WTC11 (cell line): ENCODE results near the gene SCUBE1. TPM values are rescaled to one million over a fixed set of nuclear protein-coding genes. Genes with fewer than 3 reads are reported as not detected.

ENCODE experiments used
- ATAC-seq: fragments of 200-7000 bp; cut with Tn5 transposase; 2 replicates; pipeline ENCODE4 v1.10.0; 2021; ENCODE audit warnings: mild to moderate bottlenecking, moderate library complexity
- CTCF ChIA-PET: fragments of 300-600 bp; sonication (Branson Sonifier 250); formaldehyde crosslinking; loops from one replicate; lab custom pipeline; 2021; ENCODE audit warnings: antibody characterized with exemption; lab: Charles Lee
- POLR2A ChIA-PET: fragments of 350-600 bp; sonication (Branson Sonifier 250); formaldehyde crosslinking; loops from one replicate; lab custom pipeline; 2021; ENCODE audit warnings: antibody characterized with exemption; lab: Charles Lee
- DNase-seq: peaks from one replicate; pipeline ENCODE4 v3.0.0; 2021; ENCODE audit warnings: low spot score
- H3K27ac Mint-ChIP-seq: 2 replicates; pipeline ENCODE4 v1.8.0; 2021; ENCODE audit warnings: mixed read lengths
- H3K27me3 Mint-ChIP-seq: 2 replicates; pipeline ENCODE4 v1.8.0; 2021; ENCODE audit warnings: low read depth, mild to moderate bottlenecking, moderate library complexity, mixed read lengths
- H3K36me3 Mint-ChIP-seq: 2 replicates; pipeline ENCODE4 v1.8.0; 2021; ENCODE audit warnings: mixed read lengths
- H3K4me1 Mint-ChIP-seq: 2 replicates; pipeline ENCODE4 v1.8.0; 2022; ENCODE audit warnings: mixed read lengths
- H3K4me3 Mint-ChIP-seq: 2 replicates; pipeline ENCODE4 v1.8.0; 2021; ENCODE audit warnings: mild to moderate bottlenecking, moderate library complexity, mixed read lengths
- H3K9me3 Mint-ChIP-seq: 2 replicates; pipeline ENCODE4 v1.8.0; 2021; ENCODE audit warnings: mixed read lengths
- ATF1 ChIP-seq: sonication (generic); formaldehyde crosslinking; IDR thresholded peaks from 2 replicates; pipeline ENCODE4 v1.8.1; 2023; ENCODE audit warnings: mild to moderate bottlenecking, moderate library complexity, missing genetic modification reagents
- CBFB ChIP-seq: sonication (generic); formaldehyde crosslinking; IDR thresholded peaks from 2 replicates; pipeline ENCODE4 v1.8.1; 2022; ENCODE audit warnings: mild to moderate bottlenecking, low read depth, missing genetic modification reagents
- ESRRA ChIP-seq: sonication (generic); formaldehyde crosslinking; IDR thresholded peaks from 2 replicates; pipeline ENCODE4 v1.8.1; 2022; ENCODE audit warnings: mild to moderate bottlenecking, missing genetic modification reagents, borderline replicate concordance
- IRF2 ChIP-seq: sonication (generic); formaldehyde crosslinking; IDR thresholded peaks from 2 replicates; pipeline ENCODE4 v1.8.0; 2022; ENCODE audit warnings: low read depth, missing genetic modification reagents, borderline replicate concordance
- MXD4 ChIP-seq: fragments of 250-450 bp; sonication (Bioruptor Pico); IDR thresholded peaks from 2 replicates; pipeline ENCODE4 v1.8.0; 2021; ENCODE audit warnings: mild to moderate bottlenecking, moderate library complexity, borderline replicate concordance
- NFYB ChIP-seq: sonication (generic); formaldehyde crosslinking; conservative IDR thresholded peaks from 2 replicates; pipeline ENCODE4 v1.8.0; 2022; ENCODE audit warnings: low read depth, missing genetic modification reagents
- PRRX2 ChIP-seq: fragments of 250-450 bp; sonication (Bioruptor Pico); IDR thresholded peaks from 2 replicates; pipeline ENCODE4 v1.8.0; 2021; ENCODE audit warnings: mild to moderate bottlenecking
- SMAD3 ChIP-seq: sonication (generic); formaldehyde crosslinking; IDR thresholded peaks from 2 replicates; pipeline ENCODE4 v1.8.0; 2022; ENCODE audit warnings: missing genetic modification reagents, mild to moderate bottlenecking, borderline replicate concordance
- ZNF263 ChIP-seq: sonication (generic); formaldehyde crosslinking; IDR thresholded peaks from 2 replicates; pipeline ENCODE4 v1.8.1; 2022; ENCODE audit warnings: low read depth, mild to moderate bottlenecking, moderate library complexity, missing genetic modification reagents
- ZNF671 ChIP-seq: fragments of 250-450 bp; sonication (Bioruptor Pico); IDR thresholded peaks from 2 replicates; pipeline ENCODE4 v1.8.0; 2021; ENCODE audit warnings: mild to moderate bottlenecking
- total RNA-seq: library from RNA; stranded (reverse); gene quantifications from 3 replicates; pipeline ENCODE4 v1.2.3, GENCODE V29; 2021
- TF ChIP-seq, protein P1 (sequence below): sonication (generic); formaldehyde crosslinking; IDR thresholded peaks from 2 replicates; pipeline ENCODE4 v1.8.0; 2022; ENCODE audit warnings: missing genetic modification reagents
- TF ChIP-seq, protein P2 (sequence below): sonication (generic); formaldehyde crosslinking; IDR thresholded peaks from 2 replicates; pipeline ENCODE4 v1.8.1; 2022; ENCODE audit warnings: low read depth, missing genetic modification reagents, borderline replicate concordance
- TF ChIP-seq, protein P3 (sequence below): fragments of 250-450 bp; sonication (Bioruptor Pico); IDR thresholded peaks from 2 replicates; pipeline ENCODE4 v1.8.0; 2021; ENCODE audit warnings: mild to moderate bottlenecking
- TF ChIP-seq, protein P4 (sequence below): sonication (generic); formaldehyde crosslinking; conservative IDR thresholded peaks from 2 replicates; pipeline ENCODE4 v1.8.1; 2023; ENCODE audit warnings: mild to moderate bottlenecking, low read depth, missing genetic modification reagents, moderate library complexity
- TF ChIP-seq, protein P5 (sequence below): sonication (generic); formaldehyde crosslinking; IDR thresholded peaks from 2 replicates; pipeline ENCODE4 v1.8.1; 2023; ENCODE audit warnings: mild to moderate bottlenecking, missing genetic modification reagents
- TF ChIP-seq, protein P6 (sequence below): sonication (generic); formaldehyde crosslinking; IDR thresholded peaks from 2 replicates; pipeline ENCODE4 v1.8.1; 2022; ENCODE audit warnings: low read depth, mild to moderate bottlenecking, moderate library complexity, missing genetic modification reagents, borderline replicate concordance
- TF ChIP-seq, protein P7 (sequence below): sonication (generic); formaldehyde crosslinking; IDR thresholded peaks from 2 replicates; pipeline ENCODE4 v1.8.1; 2023; ENCODE audit warnings: mild to moderate bottlenecking, missing genetic modification reagents

The SCUBE1 gene
- total RNA-seq, 1 experiment from 2014 or later: 6.9 TPM

DNA sequence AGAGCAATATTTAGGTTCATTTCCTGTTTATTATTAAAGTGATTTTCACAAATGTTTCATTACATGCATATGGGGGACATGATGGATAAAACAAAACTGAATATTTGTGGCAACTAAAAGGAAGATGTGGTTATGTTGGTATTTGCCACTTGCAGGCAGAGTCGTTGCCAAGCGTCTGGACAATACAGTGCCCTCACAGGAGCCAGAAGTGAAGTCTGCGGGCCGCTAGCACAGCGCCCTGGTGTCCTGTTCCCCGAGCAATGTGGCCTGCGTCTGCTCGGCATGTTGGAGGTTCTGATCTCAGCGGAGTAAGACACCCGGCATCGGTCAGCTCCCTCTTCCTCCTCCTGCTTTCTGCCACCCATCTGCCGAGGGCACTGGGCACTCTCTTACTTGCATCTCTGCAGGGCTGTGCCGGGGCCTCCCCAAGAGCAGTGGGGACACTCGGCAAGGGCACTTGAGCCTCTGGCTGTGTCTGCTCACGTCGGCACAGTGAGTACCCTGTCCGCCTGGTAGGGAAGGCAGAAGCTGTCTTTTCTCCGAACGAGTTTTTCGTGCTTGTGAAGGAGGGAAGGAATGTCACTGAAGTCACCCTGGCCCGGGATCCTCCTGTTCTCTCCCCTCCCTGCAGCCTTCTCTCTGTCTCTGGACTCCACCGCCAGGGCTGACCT is 145.8 kb downstream of the SCUBE1 start:
- CTCF ChIA-PET: interaction anchor here (0.6 to 2.4 kb wide), 6 partner anchors 10 to 749 kb away, joined by 3 to 22 read pairs (median 4); partner anchors contain the start of gene TTLL12
- POLR2A ChIA-PET: interaction anchor here (0.6 kb wide), 1 partner anchor 124 kb away, joined by 3 read pairs; no protein-coding TSS in a partner anchor
- no peak overlapping the region for H3K4me3 Mint-ChIP-seq
- H3K4me1 Mint-ChIP-seq: no peaks in the 10 kb centered on the region
- no peaks in the 10 kb centered on the region for H3K9me3 Mint-ChIP-seq
- DNase-seq (no peak), ATAC-seq (no peak)
- H3K27ac Mint-ChIP-seq: no peak overlapping the region
- no peaks in the 10 kb centered on the region for H3K36me3 Mint-ChIP-seq
- TF ChIP-seq ZNF671: no peak
- TF ChIP-seq, protein P1, sequence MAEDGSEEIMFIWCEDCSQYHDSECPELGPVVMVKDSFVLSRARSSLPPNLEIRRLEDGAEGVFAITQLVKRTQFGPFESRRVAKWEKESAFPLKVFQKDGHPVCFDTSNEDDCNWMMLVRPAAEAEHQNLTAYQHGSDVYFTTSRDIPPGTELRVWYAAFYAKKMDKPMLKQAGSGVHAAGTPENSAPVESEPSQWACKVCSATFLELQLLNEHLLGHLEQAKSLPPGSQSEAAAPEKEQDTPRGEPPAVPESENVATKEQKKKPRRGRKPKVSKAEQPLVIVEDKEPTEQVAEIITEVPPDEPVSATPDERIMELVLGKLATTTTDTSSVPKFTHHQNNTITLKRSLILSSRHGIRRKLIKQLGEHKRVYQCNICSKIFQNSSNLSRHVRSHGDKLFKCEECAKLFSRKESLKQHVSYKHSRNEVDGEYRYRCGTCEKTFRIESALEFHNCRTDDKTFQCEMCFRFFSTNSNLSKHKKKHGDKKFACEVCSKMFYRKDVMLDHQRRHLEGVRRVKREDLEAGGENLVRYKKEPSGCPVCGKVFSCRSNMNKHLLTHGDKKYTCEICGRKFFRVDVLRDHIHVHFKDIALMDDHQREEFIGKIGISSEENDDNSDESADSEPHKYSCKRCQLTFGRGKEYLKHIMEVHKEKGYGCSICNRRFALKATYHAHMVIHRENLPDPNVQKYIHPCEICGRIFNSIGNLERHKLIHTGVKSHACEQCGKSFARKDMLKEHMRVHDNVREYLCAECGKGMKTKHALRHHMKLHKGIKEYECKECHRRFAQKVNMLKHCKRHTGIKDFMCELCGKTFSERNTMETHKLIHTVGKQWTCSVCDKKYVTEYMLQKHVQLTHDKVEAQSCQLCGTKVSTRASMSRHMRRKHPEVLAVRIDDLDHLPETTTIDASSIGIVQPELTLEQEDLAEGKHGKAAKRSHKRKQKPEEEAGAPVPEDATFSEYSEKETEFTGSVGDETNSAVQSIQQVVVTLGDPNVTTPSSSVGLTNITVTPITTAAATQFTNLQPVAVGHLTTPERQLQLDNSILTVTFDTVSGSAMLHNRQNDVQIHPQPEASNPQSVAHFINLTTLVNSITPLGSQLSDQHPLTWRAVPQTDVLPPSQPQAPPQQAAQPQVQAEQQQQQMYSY (CRISPR knock-in tag): no peak
- TF ChIP-seq IRF2 (CRISPR knock-in tag): no peak
- TF ChIP-seq, protein P2, sequence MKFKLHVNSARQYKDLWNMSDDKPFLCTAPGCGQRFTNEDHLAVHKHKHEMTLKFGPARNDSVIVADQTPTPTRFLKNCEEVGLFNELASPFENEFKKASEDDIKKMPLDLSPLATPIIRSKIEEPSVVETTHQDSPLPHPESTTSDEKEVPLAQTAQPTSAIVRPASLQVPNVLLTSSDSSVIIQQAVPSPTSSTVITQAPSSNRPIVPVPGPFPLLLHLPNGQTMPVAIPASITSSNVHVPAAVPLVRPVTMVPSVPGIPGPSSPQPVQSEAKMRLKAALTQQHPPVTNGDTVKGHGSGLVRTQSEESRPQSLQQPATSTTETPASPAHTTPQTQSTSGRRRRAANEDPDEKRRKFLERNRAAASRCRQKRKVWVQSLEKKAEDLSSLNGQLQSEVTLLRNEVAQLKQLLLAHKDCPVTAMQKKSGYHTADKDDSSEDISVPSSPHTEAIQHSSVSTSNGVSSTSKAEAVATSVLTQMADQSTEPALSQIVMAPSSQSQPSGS: no peak
- TF ChIP-seq, protein P3, sequence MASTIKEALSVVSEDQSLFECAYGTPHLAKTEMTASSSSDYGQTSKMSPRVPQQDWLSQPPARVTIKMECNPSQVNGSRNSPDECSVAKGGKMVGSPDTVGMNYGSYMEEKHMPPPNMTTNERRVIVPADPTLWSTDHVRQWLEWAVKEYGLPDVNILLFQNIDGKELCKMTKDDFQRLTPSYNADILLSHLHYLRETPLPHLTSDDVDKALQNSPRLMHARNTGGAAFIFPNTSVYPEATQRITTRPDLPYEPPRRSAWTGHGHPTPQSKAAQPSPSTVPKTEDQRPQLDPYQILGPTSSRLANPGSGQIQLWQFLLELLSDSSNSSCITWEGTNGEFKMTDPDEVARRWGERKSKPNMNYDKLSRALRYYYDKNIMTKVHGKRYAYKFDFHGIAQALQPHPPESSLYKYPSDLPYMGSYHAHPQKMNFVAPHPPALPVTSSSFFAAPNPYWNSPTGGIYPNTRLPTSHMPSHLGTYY (CRISPR knock-in tag): no peak
- no peak for TF ChIP-seq ZNF263 (CRISPR knock-in tag)
- TF ChIP-seq, protein P4, sequence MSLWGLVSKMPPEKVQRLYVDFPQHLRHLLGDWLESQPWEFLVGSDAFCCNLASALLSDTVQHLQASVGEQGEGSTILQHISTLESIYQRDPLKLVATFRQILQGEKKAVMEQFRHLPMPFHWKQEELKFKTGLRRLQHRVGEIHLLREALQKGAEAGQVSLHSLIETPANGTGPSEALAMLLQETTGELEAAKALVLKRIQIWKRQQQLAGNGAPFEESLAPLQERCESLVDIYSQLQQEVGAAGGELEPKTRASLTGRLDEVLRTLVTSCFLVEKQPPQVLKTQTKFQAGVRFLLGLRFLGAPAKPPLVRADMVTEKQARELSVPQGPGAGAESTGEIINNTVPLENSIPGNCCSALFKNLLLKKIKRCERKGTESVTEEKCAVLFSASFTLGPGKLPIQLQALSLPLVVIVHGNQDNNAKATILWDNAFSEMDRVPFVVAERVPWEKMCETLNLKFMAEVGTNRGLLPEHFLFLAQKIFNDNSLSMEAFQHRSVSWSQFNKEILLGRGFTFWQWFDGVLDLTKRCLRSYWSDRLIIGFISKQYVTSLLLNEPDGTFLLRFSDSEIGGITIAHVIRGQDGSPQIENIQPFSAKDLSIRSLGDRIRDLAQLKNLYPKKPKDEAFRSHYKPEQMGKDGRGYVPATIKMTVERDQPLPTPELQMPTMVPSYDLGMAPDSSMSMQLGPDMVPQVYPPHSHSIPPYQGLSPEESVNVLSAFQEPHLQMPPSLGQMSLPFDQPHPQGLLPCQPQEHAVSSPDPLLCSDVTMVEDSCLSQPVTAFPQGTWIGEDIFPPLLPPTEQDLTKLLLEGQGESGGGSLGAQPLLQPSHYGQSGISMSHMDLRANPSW: no peak
- TF ChIP-seq, protein P5, sequence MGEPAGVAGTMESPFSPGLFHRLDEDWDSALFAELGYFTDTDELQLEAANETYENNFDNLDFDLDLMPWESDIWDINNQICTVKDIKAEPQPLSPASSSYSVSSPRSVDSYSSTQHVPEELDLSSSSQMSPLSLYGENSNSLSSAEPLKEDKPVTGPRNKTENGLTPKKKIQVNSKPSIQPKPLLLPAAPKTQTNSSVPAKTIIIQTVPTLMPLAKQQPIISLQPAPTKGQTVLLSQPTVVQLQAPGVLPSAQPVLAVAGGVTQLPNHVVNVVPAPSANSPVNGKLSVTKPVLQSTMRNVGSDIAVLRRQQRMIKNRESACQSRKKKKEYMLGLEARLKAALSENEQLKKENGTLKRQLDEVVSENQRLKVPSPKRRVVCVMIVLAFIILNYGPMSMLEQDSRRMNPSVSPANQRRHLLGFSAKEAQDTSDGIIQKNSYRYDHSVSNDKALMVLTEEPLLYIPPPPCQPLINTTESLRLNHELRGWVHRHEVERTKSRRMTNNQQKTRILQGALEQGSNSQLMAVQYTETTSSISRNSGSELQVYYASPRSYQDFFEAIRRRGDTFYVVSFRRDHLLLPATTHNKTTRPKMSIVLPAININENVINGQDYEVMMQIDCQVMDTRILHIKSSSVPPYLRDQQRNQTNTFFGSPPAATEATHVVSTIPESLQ: no peak
- TF ChIP-seq MXD4: no peak
- no peak for TF ChIP-seq CBFB (CRISPR knock-in tag)
- TF ChIP-seq PRRX2 (CRISPR knock-in tag): no peak
- TF ChIP-seq ESRRA: no peak
- TF ChIP-seq, protein P6, sequence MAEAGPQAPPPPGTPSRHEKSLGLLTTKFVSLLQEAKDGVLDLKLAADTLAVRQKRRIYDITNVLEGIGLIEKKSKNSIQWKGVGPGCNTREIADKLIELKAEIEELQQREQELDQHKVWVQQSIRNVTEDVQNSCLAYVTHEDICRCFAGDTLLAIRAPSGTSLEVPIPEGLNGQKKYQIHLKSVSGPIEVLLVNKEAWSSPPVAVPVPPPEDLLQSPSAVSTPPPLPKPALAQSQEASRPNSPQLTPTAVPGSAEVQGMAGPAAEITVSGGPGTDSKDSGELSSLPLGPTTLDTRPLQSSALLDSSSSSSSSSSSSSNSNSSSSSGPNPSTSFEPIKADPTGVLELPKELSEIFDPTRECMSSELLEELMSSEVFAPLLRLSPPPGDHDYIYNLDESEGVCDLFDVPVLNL (CRISPR knock-in tag): no peak
- no peak for TF ChIP-seq ATF1 (CRISPR knock-in tag)
- TF ChIP-seq, protein P7, sequence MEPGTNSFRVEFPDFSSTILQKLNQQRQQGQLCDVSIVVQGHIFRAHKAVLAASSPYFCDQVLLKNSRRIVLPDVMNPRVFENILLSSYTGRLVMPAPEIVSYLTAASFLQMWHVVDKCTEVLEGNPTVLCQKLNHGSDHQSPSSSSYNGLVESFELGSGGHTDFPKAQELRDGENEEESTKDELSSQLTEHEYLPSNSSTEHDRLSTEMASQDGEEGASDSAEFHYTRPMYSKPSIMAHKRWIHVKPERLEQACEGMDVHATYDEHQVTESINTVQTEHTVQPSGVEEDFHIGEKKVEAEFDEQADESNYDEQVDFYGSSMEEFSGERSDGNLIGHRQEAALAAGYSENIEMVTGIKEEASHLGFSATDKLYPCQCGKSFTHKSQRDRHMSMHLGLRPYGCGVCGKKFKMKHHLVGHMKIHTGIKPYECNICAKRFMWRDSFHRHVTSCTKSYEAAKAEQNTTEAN (CRISPR knock-in tag): no peak
- TF ChIP-seq SMAD3: no peak
- no peak for TF ChIP-seq NFYB (CRISPR knock-in tag)
- no peaks in the 10 kb centered on the region; the same call in 1 of the 2 replicates for H3K27me3 Mint-ChIP-seq
